Peyer's patch (tissue), 4 donors: Measurements from ENCODE around the gene CEP350.

Experiments
- CTCF ChIP-seq, 6 experiments: fragments of 450-650 bp in 4 of 6; fragments of 200-600 bp in 2 of 6; sonication (generic) in 1 of 6; IDR thresholded peaks; one replicate each; pipeline ENCODE4 v1.5.1; 2017 to 2019; ENCODE audit warnings: antibody characterized with exemption in 6 of 6, mild to moderate bottlenecking in 3 of 6, moderate library complexity in 1 of 6
- POLR2A ChIP-seq, 2 donors: fragments of 450-650 bp; IDR thresholded peaks; one replicate each; pipeline ENCODE4 v1.5.1; 2017; ENCODE audit warnings: antibody characterized with exemption in 2 of 2, mild to moderate bottlenecking in 2 of 2, moderate library complexity in 2 of 2

- TF ChIP-seq CTCF (IDR thresholded peaks at IDR 0.05) = no peak
- TF ChIP-seq POLR2A (IDR thresholded peaks at IDR 0.05) = no peak
Observed at GRCh38 chr1:179976970-179977651, 22.5 kb downstream of the CEP350 start.
